Neural cell (in vitro differentiated cells): ENCODE data around the gene DOCK10. TPM values are rescaled to one million over a fixed set of nuclear protein-coding genes. Genes with fewer than 3 reads are reported as not detected.

Source experiments
- H2AFZ ChIP-seq: fragments of 200-600, 300-800 bp; sonication (generic), shearing (Covaris generic); 2 replicates; pipeline ENCODE4 v1.6.0; 2014; ENCODE audit warnings: low read depth, mild to moderate bottlenecking, antibody characterized with exemption, low read length, moderate library complexity
- H3F3A ChIP-seq: fragments of 200-600 bp; shearing (Covaris generic); 2 replicates; pipeline ENCODE4 v1.6.1; 2016; ENCODE audit warnings: mild to moderate bottlenecking, moderate library complexity, mixed read lengths, antibody characterized with exemption, low read length; ENCODE audit not compliant: insufficient read depth, poor library complexity, severe bottlenecking
- H3K27ac ChIP-seq: fragments of 200-600, 300-800 bp; sonication (generic), shearing (Covaris generic); 2 replicates; pipeline ENCODE4 v1.5.1; 2014; ENCODE audit warnings: mild to moderate bottlenecking, low read length, moderate library complexity
- H3K27me3 ChIP-seq: fragments of 300-800, 200-600 bp; sonication (generic), shearing (Covaris generic); 2 replicates; pipeline ENCODE4 v1.6.0; 2014; ENCODE audit warnings: mild to moderate bottlenecking, low read depth, low read length, moderate library complexity; ENCODE audit not compliant: insufficient read depth
- H3K36me3 ChIP-seq: fragments of 300-800, 200-600 bp; sonication (generic), shearing (Covaris generic); 2 replicates; pipeline ENCODE4 v1.5.1; 2014; ENCODE audit warnings: mild to moderate bottlenecking, antibody characterized with exemption, low read length, moderate library complexity; ENCODE audit not compliant: insufficient read depth
- H3K4me2 ChIP-seq: fragments of 300-800, 200-600 bp; sonication (generic), shearing (Covaris generic); 2 replicates; pipeline ENCODE4 v1.6.0; 2014; ENCODE audit warnings: mild to moderate bottlenecking, low read length
- H3K4me3 ChIP-seq: fragments of 300-800, 200-600 bp; sonication (generic), shearing (Covaris generic); 2 replicates; pipeline ENCODE4 v1.5.1; 2014; ENCODE audit warnings: mild to moderate bottlenecking, low read length, moderate library complexity
- H3K79me2 ChIP-seq: fragments of 200-600 bp; shearing (Covaris generic); replicated peaks from 2 replicates; pipeline ENCODE4 v1.6.0; 2014; ENCODE audit warnings: mild to moderate bottlenecking, low read length, moderate library complexity; ENCODE audit not compliant: insufficient read depth
- H3K9ac ChIP-seq: fragments of 300-800, 200-600 bp; sonication (generic), shearing (Covaris generic); 2 replicates; pipeline ENCODE4 v1.6.1; 2016; ENCODE audit warnings: mild to moderate bottlenecking, low read length, mixed read lengths
- H3K9me2 ChIP-seq: fragments of 200-600 bp; shearing (Covaris generic); 2 replicates; pipeline ENCODE4 v1.6.1; 2016; ENCODE audit warnings: mild to moderate bottlenecking, low read length, mixed read lengths; ENCODE audit not compliant: insufficient read depth
- H3K9me3 ChIP-seq: fragments of 200-600, 300-800 bp; sonication (generic), shearing (Covaris generic); 2 replicates; pipeline ENCODE4 v1.6.1; 2016; ENCODE audit warnings: mild to moderate bottlenecking, mixed run types, low read length, moderate library complexity, mixed read lengths
- H4K20me1 ChIP-seq: fragments of 200-600 bp; shearing (Covaris generic); 2 replicates; pipeline ENCODE4 v1.6.1; 2016; ENCODE audit warnings: mild to moderate bottlenecking, mixed run types; ENCODE audit not compliant: insufficient read depth
- CTCF ChIP-seq: fragments of 450-650 bp; IDR thresholded peaks from 2 replicates; pipeline ENCODE4 v1.5.1; 2014; ENCODE audit warnings: antibody characterized with exemption, mild to moderate bottlenecking, moderate library complexity; ENCODE audit not compliant: poor library complexity, severe bottlenecking
- EP300 ChIP-seq: fragments of 450-650 bp; conservative IDR thresholded peaks from 2 replicates; pipeline ENCODE4 v1.6.1; 2014; ENCODE audit warnings: antibody characterized with exemption, mild to moderate bottlenecking, moderate library complexity; ENCODE audit not compliant: poor library complexity, severe bottlenecking
- EZH2 ChIP-seq: fragments of 200-600, 300-800 bp; shearing (Covaris generic), sonication (generic); IDR thresholded peaks from 2 replicates; pipeline ENCODE4 v1.6.1; 2014; ENCODE audit warnings: antibody characterized with exemption, low read length, borderline replicate concordance, mild to moderate bottlenecking; ENCODE audit not compliant: insufficient read depth, poor library complexity, severe bottlenecking
- MXI1 ChIP-seq: fragments of 450-650 bp; conservative IDR thresholded peaks from 2 replicates; pipeline ENCODE4 v1.6.1; 2014; ENCODE audit warnings: antibody characterized with exemption, mild to moderate bottlenecking; ENCODE audit not compliant: poor library complexity, severe bottlenecking
- POLR2AphosphoS5 ChIP-seq: IDR thresholded peaks from 2 replicates; pipeline ENCODE4 v1.6.1; 2012
- RAD21 ChIP-seq: fragments of 450-650 bp; conservative IDR thresholded peaks from 2 replicates; pipeline ENCODE4 v1.6.1; 2014; ENCODE audit warnings: antibody characterized with exemption, mild to moderate bottlenecking, moderate library complexity
- REST ChIP-seq: IDR thresholded peaks from 2 replicates; pipeline ENCODE4 v1.6.1; 2012; ENCODE audit warnings: borderline replicate concordance
- SMC3 ChIP-seq: fragments of 450-650 bp; conservative IDR thresholded peaks from 2 replicates; pipeline ENCODE4 v1.6.1; 2014; ENCODE audit warnings: antibody characterized with exemption, mild to moderate bottlenecking, moderate library complexity; ENCODE audit not compliant: poor library complexity
- TAF1 ChIP-seq: IDR thresholded peaks from 2 replicates; pipeline ENCODE4 v1.6.1; 2012; ENCODE audit warnings: low read depth
- polyA plus RNA-seq: library from polyadenylated mRNA; depleted of rRNA; stranded (reverse); fragments of >200 nt; gene quantifications from 2 replicates; pipeline ENCODE4 v1.2.3, GENCODE V29; 2014

Gene DOCK10
- polyA plus RNA-seq, 1 donor from 2014 or later: 0.37 TPM

- TF ChIP-seq REST: no peak
- TF ChIP-seq EP300: no peak
- no peak for TF ChIP-seq POLR2AphosphoS5
- TF ChIP-seq RAD21: no peak
- no peak for TF ChIP-seq MXI1
- TF ChIP-seq CTCF: no peak
- TF ChIP-seq TAF1: no peak
- Histone ChIP-seq H3K9me2 (no peaks in the 10 kb centered on the region), H3K4me3 (no peak overlapping the region), H3K36me3 (no peaks in the 10 kb centered on the region), H3F3A (no peaks in the 10 kb centered on the region), H3K79me2 (no peaks in the 10 kb centered on the region), H3K27ac (no peak overlapping the region), H3K9ac (no peak overlapping the region), H2AFZ (no peak overlapping the region), H3K4me2 (no peak overlapping the region), H4K20me1 (no peaks in the 10 kb centered on the region), H3K27me3 (no peaks in the 10 kb centered on the region), H3K9me3 (no peaks in the 10 kb centered on the region)
These were observed 42.9 kb downstream of the DOCK10 start for GRCh38 chr2:224999321-224999720.

GRCh38 chr2:224997802-224998201 is 44.5 kb downstream of the DOCK10 start:
- no peaks in the 10 kb centered on the region for H3F3A ChIP-seq
- no peak overlapping the region for H2AFZ ChIP-seq
- no peaks in the 10 kb centered on the region for H3K9me2 ChIP-seq
- no peak overlapping the region for H3K4me3 ChIP-seq
- H3K36me3 ChIP-seq: no peaks in the 10 kb centered on the region
- H3K9ac ChIP-seq: no peak overlapping the region
- no peak overlapping the region for H3K4me2 ChIP-seq
- H3K27me3 ChIP-seq: no peaks in the 10 kb centered on the region
- TF ChIP-seq REST: no peak
- no peak for TF ChIP-seq SMC3
- no peak for TF ChIP-seq MXI1
- no peak for TF ChIP-seq RAD21
- TF ChIP-seq EP300: no peak
- no peak for TF ChIP-seq CTCF
- no peak for TF ChIP-seq POLR2AphosphoS5
- no peak for TF ChIP-seq TAF1
- TF ChIP-seq EZH2: no peak
- no peak overlapping the region for H3K27ac ChIP-seq
- no peaks in the 10 kb centered on the region for H3K79me2 ChIP-seq
- no peaks in the 10 kb centered on the region for H3K9me3 ChIP-seq
- no peaks in the 10 kb centered on the region for H4K20me1 ChIP-seq
